Esophagus mucosa (tissue), 1 donor: Measurements from ENCODE around the gene IBSP. TPM values are rescaled to one million over a fixed set of nuclear protein-coding genes. Genes with fewer than 3 reads are reported as not detected.

Experiments used
- ATAC-seq: fragments of 200-7000 bp; cut with Tn5 transposase; one replicate; pipeline ENCODE4 v1.9.1; 2020
- total RNA-seq: library from RNA; stranded (reverse); gene quantifications from one replicate; pipeline ENCODE4 v1.2.4, GENCODE V29; 2023
- donor health status: DM: yes; HTN: yes; CAD: no.

The IBSP gene
- not detected for total RNA-seq

- no peak for ATAC-seq
These were observed at the start of gene IBSP for GRCh38 chr4:87799301-87800113. IBSP (plus strand) TSS chr4:87799554; CDS start chr4:87802362, 2,808 bp downstream.

- no peak for ATAC-seq
These were observed 49.5 kb upstream of the IBSP start for GRCh38 chr4:87749883-87750282.

- ATAC-seq: no peak
These were observed 41.1 kb upstream of the IBSP start for GRCh38 chr4:87758270-87758669.

- no peak for ATAC-seq
These were observed 37.0 kb upstream of the IBSP start for GRCh38 chr4:87762311-87762710.

- no peak for ATAC-seq
These were observed 17.8 kb upstream of the IBSP start for GRCh38 chr4:87781569-87781968.

- no peak for ATAC-seq
These were observed 15.6 kb upstream of the IBSP start for GRCh38 chr4:87783781-87784180.

GRCh38 chr4:87785731-87786509 lies 13.4 kb upstream of the IBSP start:
- no peak for ATAC-seq

- ATAC-seq: no peak
These were observed 3.5 kb downstream of the IBSP start for GRCh38 chr4:87802858-87803257.

- ATAC-seq: no peak
These were observed 4.1 kb downstream of the IBSP start for GRCh38 chr4:87803421-87803820.

- ATAC-seq: no peak
These were observed 5.5 kb downstream of the IBSP start for GRCh38 chr4:87804871-87805270.

GRCh38 chr4:87805971-87806370 lies 6.6 kb downstream of the IBSP start:
- ATAC-seq: no peak

- ATAC-seq: no peak
These were observed 7.2 kb downstream of the IBSP start for GRCh38 chr4:87806520-87806919.

- no peak for ATAC-seq
These were observed 8.0 kb downstream of the IBSP start for GRCh38 chr4:87807402-87807801.

- no peak for ATAC-seq
These were observed 12.6 kb downstream of the IBSP start for GRCh38 chr4:87811977-87812376.

GRCh38 chr4:87819281-87819919 lies 20.0 kb downstream of the IBSP start:
- peak; percentile 93 for ATAC-seq

- ATAC-seq: no peak
These were observed 23.8 kb downstream of the IBSP start for GRCh38 chr4:87823200-87823599.

GRCh38 chr4:87823724-87824123 lies 24.4 kb downstream of the IBSP start:
- no peak for ATAC-seq

- ATAC-seq: no peak
These were observed 25.0 kb downstream of the IBSP start for GRCh38 chr4:87824352-87824751.

GRCh38 chr4:87832669-87833068 lies 33.3 kb downstream of the IBSP start, which contains the start of gene MEPE:
MEPE (plus strand) TSS chr4:87832969; CDS start chr4:87834715, 1,746 bp downstream.
- ATAC-seq: no peak

- no peak for ATAC-seq
These were observed 35.0 kb downstream of the IBSP start for GRCh38 chr4:87834401-87834800.

GRCh38 chr4:87835197-87835596 lies 35.8 kb downstream of the IBSP start:
- ATAC-seq: no peak

- ATAC-seq: no peak
These were observed 36.4 kb downstream of the IBSP start for GRCh38 chr4:87835743-87836142.

GRCh38 chr4:87838205-87838604 lies 38.9 kb downstream of the IBSP start:
- ATAC-seq: no peak
